Smooth muscle cell (in vitro differentiated cells): ENCODE results near the gene KCNH6. TPM values are rescaled to one million over a fixed set of nuclear protein-coding genes. Genes with fewer than 3 reads are reported as not detected.

Experiments used
- DNase-seq: peaks from one replicate; lab custom pipeline; 2025; ENCODE audit not compliant: unreplicated experiment; lab: John Stamatoyannopoulos, UW
- H2AFZ ChIP-seq: fragments of 200-600 bp; sonication (generic); 2 replicates; pipeline ENCODE4 v1.6.0; 2016; ENCODE audit warnings: antibody characterized with exemption, low read depth, mild to moderate bottlenecking
- H3F3A ChIP-seq: fragments of 200-600 bp; sonication (generic); 2 replicates; pipeline ENCODE4 v1.6.0; 2017; ENCODE audit warnings: antibody characterized with exemption, low read depth
- H3K27ac ChIP-seq: fragments of 200-600 bp; sonication (generic); 2 replicates; pipeline ENCODE4 v1.5.1; 2016; ENCODE audit warnings: low read depth, mild to moderate bottlenecking
- H3K27me3 ChIP-seq: fragments of 200-600 bp; sonication (generic); 2 replicates; pipeline ENCODE4 v1.6.1; 2016; ENCODE audit warnings: low read depth, mild to moderate bottlenecking
- H3K36me3 ChIP-seq: fragments of 200-600 bp; sonication (generic); 2 replicates; pipeline ENCODE4 v1.5.1; 2016; ENCODE audit warnings: low read depth
- H3K4me1 ChIP-seq: fragments of 200-600 bp; sonication (generic); 2 replicates; pipeline ENCODE4 v1.5.1; 2016; ENCODE audit warnings: low read depth
- H3K4me2 ChIP-seq: fragments of 200-600 bp; sonication (generic); 2 replicates; pipeline ENCODE4 v1.6.0; 2016; ENCODE audit warnings: mild to moderate bottlenecking
- H3K4me3 ChIP-seq: fragments of 200-600 bp; sonication (generic); 2 replicates; pipeline ENCODE4 v1.5.1; 2016; ENCODE audit warnings: mild to moderate bottlenecking
- H3K79me2 ChIP-seq: fragments of 200-600 bp; sonication (generic); 2 replicates; pipeline ENCODE4 v1.6.0; 2016; ENCODE audit warnings: low read depth, mild to moderate bottlenecking
- H3K9ac ChIP-seq: fragments of 200-600 bp; sonication (generic); 2 replicates; pipeline ENCODE4 v1.6.0; 2016; ENCODE audit warnings: low read depth
- H3K9me3 ChIP-seq: fragments of 200-600 bp; sonication (generic); replicated peaks from 2 replicates; pipeline ENCODE4 v1.5.1; 2016; ENCODE audit warnings: low read depth
- H4K20me1 ChIP-seq: fragments of 200-600 bp; sonication (generic); 2 replicates; pipeline ENCODE4 v1.6.0; 2016; ENCODE audit warnings: low read depth
- CTCF ChIP-seq: fragments of 200-600 bp; sonication (generic); IDR thresholded peaks from 2 replicates; pipeline ENCODE4 v1.5.1; 2017; ENCODE audit warnings: borderline replicate concordance, mild to moderate bottlenecking, antibody characterized with exemption; ENCODE audit not compliant: insufficient read depth, poor library complexity, severe bottlenecking
- WGBS: methylation state at CpG from one replicate; pipeline ENCODE4 v1.1.7; 2016; ENCODE audit warnings: low lambda C conversion rate; 5-methylcytosine and 5-hydroxymethylcytosine counted together
- polyA plus RNA-seq: library from polyadenylated mRNA; unstranded; fragments of >200 nt; fragmentation: Nextera tagmentation; extraction: Ambion mirVana; gene quantifications from 2 replicates; pipeline ENCODE4 v1.2.1, GENCODE V29; 2016
- total RNA-seq: library from RNA; depleted of rRNA; stranded (reverse); fragments of >200 nt; gene quantifications from 2 replicates; pipeline ENCODE4 v1.2.3, GENCODE V29; 2014

KCNH6 gene
- total and polyA plus RNA-seq, 2 experiments from 2014 or later: not detected

- no peak overlapping the region for H3K4me3 ChIP-seq
- DNase-seq: no peak
- H4K20me1 ChIP-seq: no peaks in the 10 kb centered on the region
- no peaks in the 10 kb centered on the region for H3K79me2 ChIP-seq
- peaks cover 7% of the 10 kb centered on the region for H3K4me1 ChIP-seq
- no peak overlapping the region for H3K9ac ChIP-seq
- H3F3A ChIP-seq: peaks cover 4% of the 10 kb centered on the region
- H3K4me2 ChIP-seq: no peak overlapping the region
- WGBS: 85% methylated on average over 10 of the region's 10 CpGs
- no peak overlapping the region for H2AFZ ChIP-seq
- no peaks in the 10 kb centered on the region for H3K27me3 ChIP-seq
- H3K27ac ChIP-seq: no peak overlapping the region
- H3K9me3 ChIP-seq: no peaks in the 10 kb centered on the region
- H3K36me3 ChIP-seq: no peaks in the 10 kb centered on the region
- no peak for TF ChIP-seq CTCF
Observed at GRCh38 chr17:63474586-63475460, 48.3 kb upstream of the KCNH6 start.

GRCh38 chr17:63475491-63476412, 47.4 kb upstream of the KCNH6 start:
- Histone ChIP-seq H3K27me3 (no peaks in the 10 kb centered on the region), H3K27ac (no peak overlapping the region), H3K4me3 (peak overlapping the region; percentile 67), H3K36me3 (no peaks in the 10 kb centered on the region), H2AFZ (peak overlapping the region; percentile 93), H3F3A (peaks cover 4% of the 10 kb centered on the region), H3K79me2 (no peaks in the 10 kb centered on the region), H3K9me3 (no peaks in the 10 kb centered on the region), H3K4me2 (peak overlapping the region; percentile 100), H3K9ac (no peak overlapping the region), H4K20me1 (no peaks in the 10 kb centered on the region), H3K4me1 (peaks cover 7% of the 10 kb centered on the region)
- TF ChIP-seq CTCF: no peak
- 61% methylated on average over 26 of the region's 28 CpGs for WGBS
- DNase-seq: no peak

GRCh38 chr17:63476459-63476853, 46.7 kb upstream of the KCNH6 start:
- no peaks in the 10 kb centered on the region for H3K9me3 ChIP-seq
- no peak overlapping the region for H3K27ac ChIP-seq
- H4K20me1 ChIP-seq: no peaks in the 10 kb centered on the region
- TF ChIP-seq CTCF: no peak
- no peak overlapping the region for H3K9ac ChIP-seq
- no peaks in the 10 kb centered on the region for H3K79me2 ChIP-seq
- no peaks in the 10 kb centered on the region for H3K36me3 ChIP-seq
- peaks cover 7% of the 10 kb centered on the region for H3K4me1 ChIP-seq
- no peak for DNase-seq
- 0% methylated on average over 13 of the region's 36 CpGs for WGBS
- peak overlapping the region; percentile 93 for H2AFZ ChIP-seq
- no peaks in the 10 kb centered on the region for H3K27me3 ChIP-seq
- peaks cover 4% of the 10 kb centered on the region for H3F3A ChIP-seq
- peak overlapping the region; percentile 67 for H3K4me3 ChIP-seq
- peak overlapping the region; percentile 100 for H3K4me2 ChIP-seq
